Stimulated activated naive CD4-positive, alpha-beta T cell treated with Interleukin-2 at 50 U/mL for 16 hours (primary cell): ENCODE data around the gene SLC66A1.
A peak's percentile ranks its signal among the peaks of the same experiment; 100 is the strongest.

Source experiments
- DNase-seq: peaks from one replicate; lab custom pipeline; 2025; lab: John Stamatoyannopoulos, UW

Gene SLC66A1

GRCh38 chr1:19305880-19306279, 6.2 kb upstream of the SLC66A1 start:
- no peak for DNase-seq

- DNase-seq: no peak
Observed at GRCh38 chr1:19306941-19307340, 5.2 kb upstream of the SLC66A1 start.

GRCh38 chr1:19307794-19308508, 4.2 kb upstream of the SLC66A1 start:
- DNase-seq: no peak

- DNase-seq: no peak
Observed at GRCh38 chr1:19308509-19308907, 3.6 kb upstream of the SLC66A1 start.

- DNase-seq: no peak
Observed at GRCh38 chr1:19309123-19309813, 2.9 kb upstream of the SLC66A1 start.

GRCh38 chr1:19310061-19310460, 2.1 kb upstream of the SLC66A1 start:
- DNase-seq: no peak

- DNase-seq: no peak
Observed at GRCh38 chr1:19310720-19311502, 1.2 kb upstream of the SLC66A1 start.

- DNase-seq: no peak
Observed at GRCh38 chr1:19311503-19311930, 609 bp upstream of the SLC66A1 start.

- peak; percentile 40 for DNase-seq
Observed at GRCh38 chr1:19312782-19313635, 883 bp downstream of the SLC66A1 start.

- no peak for DNase-seq
Observed at GRCh38 chr1:19313636-19313959, 1.5 kb downstream of the SLC66A1 start.

- no peak for DNase-seq
Observed at GRCh38 chr1:19313961-19314882, 2.1 kb downstream of the SLC66A1 start.

GRCh38 chr1:19315378-19316198, 3.5 kb downstream of the SLC66A1 start:
- DNase-seq: no peak

- no peak for DNase-seq
Observed at GRCh38 chr1:19317126-19317910, 5.2 kb downstream of the SLC66A1 start.

GRCh38 chr1:19319196-19319595, 7.1 kb downstream of the SLC66A1 start:
- DNase-seq: no peak

GRCh38 chr1:19321071-19321470, 8.9 kb downstream of the SLC66A1 start:
- no peak for DNase-seq

- no peak for DNase-seq
Observed at GRCh38 chr1:19322481-19322880, 10.4 kb downstream of the SLC66A1 start.

- no peak for DNase-seq
Observed at GRCh38 chr1:19323987-19324664, 12.0 kb downstream of the SLC66A1 start.

GRCh38 chr1:19324665-19324990, 12.5 kb downstream of the SLC66A1 start:
- DNase-seq: no peak
